Peyer's patch (tissue), 4 donors: Measurements from ENCODE around the gene ATP5IF1.
A peak's percentile ranks its signal among the peaks of the same experiment; 100 is the strongest.

Experiments used
- POLR2A ChIP-seq, 2 donors: fragments of 450-650 bp; IDR thresholded peaks; one replicate each; pipeline ENCODE4 v1.5.1; 2017; ENCODE audit warnings: antibody characterized with exemption in 2 of 2, mild to moderate bottlenecking in 2 of 2, moderate library complexity in 2 of 2
- TF ChIP-seq, protein P1 (sequence below), 6 experiments: fragments of 450-650 bp in 4 of 6; fragments of 200-600 bp in 2 of 6; sonication (generic) in 1 of 6; IDR thresholded peaks; one replicate each; pipeline ENCODE4 v1.5.1; 2017 to 2019; ENCODE audit warnings: antibody characterized with exemption in 6 of 6, mild to moderate bottlenecking in 3 of 6, moderate library complexity in 1 of 6

DNA sequence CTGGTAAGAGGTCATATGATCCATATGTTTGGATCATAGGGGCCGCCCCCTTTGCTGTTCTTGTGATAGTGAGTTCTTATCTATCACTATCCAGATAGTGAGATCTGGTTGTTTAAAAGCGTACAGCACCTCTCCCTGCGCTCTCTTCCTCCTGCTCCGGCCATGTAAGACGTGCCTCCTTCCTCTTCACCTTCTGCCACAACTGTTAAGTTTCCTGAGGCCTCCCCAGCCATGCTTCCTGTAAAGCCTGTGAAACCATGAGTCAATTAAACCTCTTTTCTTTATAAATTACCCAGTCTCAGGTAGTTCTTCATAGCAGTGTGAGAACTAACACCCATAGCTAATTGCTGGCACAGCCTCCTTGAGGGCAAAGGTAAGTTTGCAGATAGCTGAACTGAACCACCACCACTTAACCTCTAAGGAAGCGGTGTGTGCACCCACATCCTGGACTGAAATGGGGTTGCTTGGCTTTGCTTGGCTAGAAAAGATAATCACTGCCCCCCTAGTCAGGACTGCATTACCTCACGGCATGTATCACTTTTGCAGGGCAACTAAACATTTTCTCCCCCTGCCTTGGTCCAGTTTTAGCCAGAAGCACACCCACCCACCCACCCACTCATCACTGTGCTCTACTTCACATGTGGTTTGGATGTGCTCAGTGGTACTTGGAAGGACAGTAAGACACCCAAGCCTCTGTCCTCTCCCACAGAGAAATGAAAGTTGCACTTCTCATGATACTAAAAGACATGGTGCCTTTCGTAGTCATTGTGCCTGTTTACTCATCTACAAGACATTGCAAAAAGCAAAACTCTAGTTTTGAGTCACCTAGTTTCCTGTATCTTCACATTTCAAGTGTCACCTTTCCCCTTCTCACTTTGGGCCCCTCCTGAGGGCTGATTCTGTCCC lies 36.3 kb upstream of the ATP5IF1 start:
- TF ChIP-seq, protein P1, sequence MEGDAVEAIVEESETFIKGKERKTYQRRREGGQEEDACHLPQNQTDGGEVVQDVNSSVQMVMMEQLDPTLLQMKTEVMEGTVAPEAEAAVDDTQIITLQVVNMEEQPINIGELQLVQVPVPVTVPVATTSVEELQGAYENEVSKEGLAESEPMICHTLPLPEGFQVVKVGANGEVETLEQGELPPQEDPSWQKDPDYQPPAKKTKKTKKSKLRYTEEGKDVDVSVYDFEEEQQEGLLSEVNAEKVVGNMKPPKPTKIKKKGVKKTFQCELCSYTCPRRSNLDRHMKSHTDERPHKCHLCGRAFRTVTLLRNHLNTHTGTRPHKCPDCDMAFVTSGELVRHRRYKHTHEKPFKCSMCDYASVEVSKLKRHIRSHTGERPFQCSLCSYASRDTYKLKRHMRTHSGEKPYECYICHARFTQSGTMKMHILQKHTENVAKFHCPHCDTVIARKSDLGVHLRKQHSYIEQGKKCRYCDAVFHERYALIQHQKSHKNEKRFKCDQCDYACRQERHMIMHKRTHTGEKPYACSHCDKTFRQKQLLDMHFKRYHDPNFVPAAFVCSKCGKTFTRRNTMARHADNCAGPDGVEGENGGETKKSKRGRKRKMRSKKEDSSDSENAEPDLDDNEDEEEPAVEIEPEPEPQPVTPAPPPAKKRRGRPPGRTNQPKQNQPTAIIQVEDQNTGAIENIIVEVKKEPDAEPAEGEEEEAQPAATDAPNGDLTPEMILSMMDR (IDR thresholded peaks at IDR 0.05): peak in 4 of 6 experiments; percentile 16 to 38 (median 34)
- no peak for TF ChIP-seq POLR2A (IDR thresholded peaks at IDR 0.05)
